A673 (cell line): Measurements from ENCODE around the gene STOX2. TPM values are rescaled to one million over a fixed set of nuclear protein-coding genes. Genes with fewer than 3 reads are reported as not detected.

Experiments used
- BruUV-seq: library from RNA; stranded (reverse); fragments of 400-500 nt; replicated peaks from 2 replicates; lab custom pipeline; 2021; lab: Mats Ljungman, UMichigan
- CTCF ChIA-PET: fragments of 300-600 bp; sonication (Branson Sonifier 250); formaldehyde crosslinking; loops from one replicate; lab custom pipeline; 2022; ENCODE audit warnings: antibody characterized with exemption; lab: Charles Lee
- POLR2A ChIA-PET: fragments of 300-600 bp; sonication (Branson Sonifier 250); formaldehyde crosslinking; loops from one replicate; lab custom pipeline; 2022; ENCODE audit warnings: antibody characterized with exemption; ENCODE audit not compliant: low non-redundant PET; lab: Charles Lee
- DNase-seq: peaks from one replicate; pipeline ENCODE4 v3.0.0-alpha.2; 2015; ENCODE audit warnings: low spot score
- H3K27ac ChIP-seq: fragments of 200-600 bp; sonication (generic); 2 replicates; pipeline ENCODE4 v1.5.1; 2016; ENCODE audit warnings: mixed run types, low read depth, mild to moderate bottlenecking, mixed read lengths, antibody characterized with exemption, low read length; ENCODE audit not compliant: poor library complexity, severe bottlenecking
- H3K27me3 ChIP-seq: fragments of 200-600 bp; sonication (generic); replicated peaks from 2 replicates; pipeline ENCODE4 v1.6.1; 2017; ENCODE audit warnings: mixed run types, low read depth, mild to moderate bottlenecking, mixed read lengths, antibody characterized with exemption, low read length; ENCODE audit not compliant: insufficient read depth, poor library complexity
- H3K36me3 ChIP-seq: fragments of 200-600 bp; sonication (generic); 2 replicates; pipeline ENCODE4 v1.6.1; 2016; ENCODE audit warnings: mixed run types, mild to moderate bottlenecking, mixed read lengths, antibody characterized with exemption, low read length; ENCODE audit not compliant: insufficient read depth, poor library complexity, severe bottlenecking
- H3K4me1 ChIP-seq: fragments of 200-600 bp; sonication (generic); 2 replicates; pipeline ENCODE4 v1.6.1; 2017; ENCODE audit warnings: mixed run types, mild to moderate bottlenecking, mixed read lengths, antibody characterized with exemption, low read length; ENCODE audit not compliant: insufficient read depth, poor library complexity, severe bottlenecking
- H3K4me3 ChIP-seq: fragments of 200-600 bp; sonication (generic); 2 replicates; pipeline ENCODE4 v1.5.1; 2016; ENCODE audit warnings: low read depth, mixed run types, mild to moderate bottlenecking, mixed read lengths, low read length; ENCODE audit not compliant: poor library complexity, severe bottlenecking
- H3K9me3 ChIP-seq: fragments of 200-600 bp; sonication (generic); 2 replicates; pipeline ENCODE4 v1.6.1; 2016; ENCODE audit warnings: mixed run types, low read depth, mild to moderate bottlenecking, mixed read lengths, antibody characterized with exemption, low read length; ENCODE audit not compliant: poor library complexity, severe bottlenecking
- EZH2 ChIP-seq: fragments of 200-600 bp; sonication (generic); IDR thresholded peaks from 2 replicates; pipeline ENCODE4 v1.6.1; 2017; ENCODE audit warnings: borderline replicate concordance, low read depth, mild to moderate bottlenecking, mixed read lengths, antibody characterized with exemption, low read length; ENCODE audit not compliant: poor library complexity, severe bottlenecking
- intact Hi-C: fragments of 100-400 bp; cut with micrococcal nuclease; formaldehyde crosslinking; loops from one replicate; pipeline ENCODE4 v1.10.0; 2022; ENCODE audit not compliant: unreplicated experiment
- total RNA-seq: library from RNA; stranded (reverse); gene quantifications from 2 replicates; pipeline ENCODE4 v1.2.3, GENCODE V29; 2021
- TF ChIP-seq, protein P1 (sequence below): fragments of 300-800, 200-600 bp; sonication (generic); conservative IDR thresholded peaks from 2 replicates; pipeline ENCODE4 v1.5.1; 2017; ENCODE audit warnings: low read depth, mild to moderate bottlenecking, antibody characterized with exemption, low read length, moderate library complexity, mixed read lengths

Gene STOX2
- total RNA-seq, 1 experiment from 2014 or later, result 2.9 TPM

DNA sequence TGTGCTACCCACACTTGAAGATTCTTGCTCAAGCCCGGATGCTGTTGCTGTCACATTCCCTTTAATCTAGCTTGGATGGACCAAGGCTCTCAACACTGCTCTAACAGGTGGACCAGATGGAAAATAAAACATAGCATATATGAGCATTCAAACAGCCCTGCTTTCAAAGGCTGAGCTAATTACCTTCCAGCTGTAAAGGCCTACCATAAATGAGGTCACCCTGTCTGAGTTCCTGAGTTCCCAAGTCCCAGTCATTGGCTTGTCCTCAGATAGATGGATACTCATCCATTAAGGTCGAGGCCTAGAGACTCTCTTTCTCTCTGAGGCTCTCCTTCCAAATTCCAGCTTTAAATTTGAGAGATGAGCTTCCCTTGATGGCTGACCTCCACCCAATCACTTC lies 147.5 kb downstream of the STOX2 start:
- ChIA-PET CTCF (no interaction called here), POLR2A (no interaction called here)
- no TSS peak for BruUV-seq
- Histone ChIP-seq H3K9me3 (no peaks in the 10 kb centered on the region), H3K27me3 (no peaks in the 10 kb centered on the region), H3K4me1 (no peaks in the 10 kb centered on the region), H3K4me3 (no peak overlapping the region), H3K27ac (no peak overlapping the region), H3K36me3 (no peaks in the 10 kb centered on the region)
- no peak for DNase-seq
- intact Hi-C loops, result no loop called here
- TF ChIP-seq, protein P1, sequence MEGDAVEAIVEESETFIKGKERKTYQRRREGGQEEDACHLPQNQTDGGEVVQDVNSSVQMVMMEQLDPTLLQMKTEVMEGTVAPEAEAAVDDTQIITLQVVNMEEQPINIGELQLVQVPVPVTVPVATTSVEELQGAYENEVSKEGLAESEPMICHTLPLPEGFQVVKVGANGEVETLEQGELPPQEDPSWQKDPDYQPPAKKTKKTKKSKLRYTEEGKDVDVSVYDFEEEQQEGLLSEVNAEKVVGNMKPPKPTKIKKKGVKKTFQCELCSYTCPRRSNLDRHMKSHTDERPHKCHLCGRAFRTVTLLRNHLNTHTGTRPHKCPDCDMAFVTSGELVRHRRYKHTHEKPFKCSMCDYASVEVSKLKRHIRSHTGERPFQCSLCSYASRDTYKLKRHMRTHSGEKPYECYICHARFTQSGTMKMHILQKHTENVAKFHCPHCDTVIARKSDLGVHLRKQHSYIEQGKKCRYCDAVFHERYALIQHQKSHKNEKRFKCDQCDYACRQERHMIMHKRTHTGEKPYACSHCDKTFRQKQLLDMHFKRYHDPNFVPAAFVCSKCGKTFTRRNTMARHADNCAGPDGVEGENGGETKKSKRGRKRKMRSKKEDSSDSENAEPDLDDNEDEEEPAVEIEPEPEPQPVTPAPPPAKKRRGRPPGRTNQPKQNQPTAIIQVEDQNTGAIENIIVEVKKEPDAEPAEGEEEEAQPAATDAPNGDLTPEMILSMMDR, result no peak
- no peak for TF ChIP-seq EZH2

DNA sequence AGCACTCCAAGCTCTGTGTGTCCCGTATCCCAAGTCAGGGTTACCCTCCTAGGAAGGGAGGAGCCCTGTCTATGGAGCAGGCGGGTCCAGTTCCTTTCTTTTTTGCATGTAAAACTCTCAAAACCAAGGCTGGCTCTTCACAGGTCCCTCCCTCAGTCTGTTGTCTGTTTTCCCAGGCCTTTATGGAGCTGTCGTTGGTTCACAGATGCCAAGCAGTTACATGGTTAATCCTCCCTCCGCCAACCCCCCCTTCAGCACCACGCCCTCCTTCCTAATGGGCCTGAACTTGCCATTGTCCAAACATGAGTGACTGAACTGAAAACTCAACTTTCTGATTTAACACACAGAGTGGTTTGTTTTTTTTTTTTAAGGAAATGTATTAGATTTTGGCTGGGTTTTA lies 148.3 kb downstream of the STOX2 start:
- Histone ChIP-seq H3K4me3 (no peak overlapping the region), H3K27me3 (no peaks in the 10 kb centered on the region), H3K4me1 (no peaks in the 10 kb centered on the region), H3K9me3 (no peaks in the 10 kb centered on the region), H3K36me3 (no peaks in the 10 kb centered on the region), H3K27ac (no peak overlapping the region)
- ChIA-PET POLR2A (no interaction called here), CTCF (no interaction called here)
- DNase-seq, result no peak
- TF ChIP-seq, protein P1, result no peak
- TF ChIP-seq EZH2, result no peak
- intact Hi-C loops, result no loop called here
- BruUV-seq, result no TSS peak

DNA sequence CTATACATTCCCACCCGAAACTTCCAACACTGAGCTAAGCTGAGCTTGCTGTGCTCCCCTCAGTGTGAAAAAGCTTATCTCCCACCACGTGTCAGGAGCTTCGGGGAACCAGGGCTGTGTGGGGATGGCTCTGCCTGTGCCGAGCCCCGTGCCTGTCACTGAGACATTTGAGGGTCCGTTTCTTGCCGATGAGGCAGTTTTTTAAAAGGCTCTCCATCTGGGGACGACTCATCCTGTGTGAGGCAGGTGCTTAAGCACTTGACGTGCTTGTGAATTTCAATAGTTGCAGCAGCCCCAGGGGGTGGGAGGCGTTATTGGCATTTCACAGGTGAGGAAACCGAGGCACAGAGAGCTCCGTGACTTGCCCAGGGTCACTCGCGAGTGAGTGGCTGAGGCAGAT lies 151.8 kb downstream of the STOX2 start:
- no TSS peak for BruUV-seq
- Histone ChIP-seq H3K36me3 (no peaks in the 10 kb centered on the region), H3K4me1 (no peaks in the 10 kb centered on the region), H3K27me3 (no peaks in the 10 kb centered on the region), H3K27ac (no peak overlapping the region), H3K9me3 (no peaks in the 10 kb centered on the region), H3K4me3 (no peak overlapping the region)
- POLR2A ChIA-PET, result no interaction called here
- TF ChIP-seq, protein P1, result no peak
- no peak for TF ChIP-seq EZH2
- no peak for DNase-seq
- intact Hi-C loops, result no loop called here
- CTCF ChIA-PET, result no interaction called here
